Measurements from ENCODE around the gene COLGALT1. TPM values are rescaled to one million over a fixed set of nuclear protein-coding genes. Genes with fewer than 3 reads are reported as not detected.

The COLGALT1 gene
- total and polyA plus RNA-seq, 2 of the 8 experiments (the other 6 are each of a cell fraction or from before 2014, with no cell fraction given) = 44.7 to 58.1 TPM

DNA sequence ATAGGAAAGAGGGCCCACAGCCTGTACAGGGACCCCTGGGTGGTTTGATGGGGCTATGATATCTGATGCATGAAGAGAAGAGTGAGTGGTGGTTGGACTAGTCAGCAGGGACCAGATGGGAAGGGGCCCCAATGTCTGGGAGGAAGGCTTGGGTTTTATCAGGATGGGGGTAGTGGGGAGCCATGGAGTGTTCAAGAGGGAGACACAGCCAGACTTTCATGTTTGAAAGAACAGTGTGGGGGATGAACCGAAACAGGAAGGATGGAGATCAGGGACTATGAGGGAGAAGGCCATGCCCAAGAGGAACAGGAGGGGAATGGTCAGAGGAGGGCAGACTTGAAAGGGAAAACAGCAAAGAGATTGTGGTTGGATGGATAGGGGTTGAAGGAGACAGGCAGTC, 69.6 kb downstream of the COLGALT1 start:
- ChIA-PET CTCF (ENCODE audit: partially characterized antibody) (no interaction called here), POLR2A (ENCODE audit: partially characterized antibody) (no interaction called here)
- H2AK5ac ChIP-seq (ENCODE audit: low read depth, low read length) = no peak overlapping the region
- H2BK5ac ChIP-seq (ENCODE audit: low read depth, low read length) = no peak overlapping the region
- H3K79me2 ChIP-seq (ENCODE audit: control insufficient read depth in 1 of 2, insufficient read depth in 2 of 2, low read length in 2 of 2) = no peaks in the 10 kb centered on the region
- no peak overlapping the region for H2AFZ ChIP-seq (ENCODE audit: low read length)
- 73% methylated on average over 1 of the region's 1 CpG; no CpG with 5 or more reads in 1 of the 2 experiments for WGBS, 2 experiments (ENCODE audit: extremely low coverage in 1 of 2, insufficient coverage in 1 of 2, insufficient read length in 1 of 2, insufficient replicate concordance in 2 of 2, low coverage in 1 of 2, low lambda C conversion rate in 2 of 2, missing lambda C conversion rate in 1 of 2)
- peaks cover 2 to 22% (median 12%) of the 10 kb centered on the region in 4 experiments; a peak in 7 of 8 replicates for H3K36me3 ChIP-seq (ENCODE audit: control insufficient read depth in 2 of 4, insufficient read depth in 4 of 4, low read length in 3 of 4)
- H3K9me3 ChIP-seq (ENCODE audit: insufficient read depth in 2 of 2, low read depth in 1 of 2, low read length in 1 of 2) = no peaks in the 10 kb centered on the region; a peak in 1 of 4 replicates
- no peak overlapping the region for H3K4me2 ChIP-seq (ENCODE audit: insufficient read depth in 1 of 2, low read depth in 2 of 2, low read length in 2 of 2)
- no peak overlapping the region for H3K27ac ChIP-seq (ENCODE audit: low read depth, low read length)
- no peak overlapping the region for H3K4me3 ChIP-seq (ENCODE audit: extremely low read depth in 1 of 4, insufficient read depth in 2 of 4, low read depth in 3 of 4, low read length in 4 of 4)
- H3K14ac ChIP-seq (ENCODE audit: insufficient read length) = no peak overlapping the region
- no peak overlapping the region for H2BK15ac ChIP-seq (ENCODE audit: low read length)
- no peaks in the 10 kb centered on the region for H3K4me1 ChIP-seq (replicated peaks in 1 of 4; ENCODE audit: control insufficient read depth in 3 of 4, insufficient read depth in 4 of 4, low read length in 3 of 4)
- H2BK12ac ChIP-seq (ENCODE audit: low read depth, low read length) = no peak overlapping the region
- no peak overlapping the region for H4K5ac ChIP-seq (ENCODE audit: insufficient read length, low read depth, low read length)
- H3K23me2 ChIP-seq (ENCODE audit: low read depth, low read length) = peaks cover 19% of the 10 kb centered on the region; the same call in 1 of the 2 replicates
- H3K9ac ChIP-seq (replicated peaks in 1 of 4; ENCODE audit: extremely low read depth in 1 of 4, low read depth in 3 of 4, low read length in 3 of 4) = no peak overlapping the region
- H2BK120ac ChIP-seq (replicated peaks; ENCODE audit: low read depth, low read length) = no peak overlapping the region
- no peak overlapping the region for H2BK20ac ChIP-seq (ENCODE audit: low read length)
- H4K91ac ChIP-seq (replicated peaks; ENCODE audit: insufficient read length, low read length) = no peak overlapping the region
- no peaks in the 10 kb centered on the region for H3K27me3 ChIP-seq (replicated peaks in 1 of 4; ENCODE audit: control insufficient read depth in 3 of 4, extremely low read depth in 1 of 4, insufficient read depth in 3 of 4, low read length in 3 of 4)
- DNase-seq (ENCODE audit: low read depth in 1 of 2, low spot score in 2 of 2) (no peak), FAIRE-seq (no peak)
- H4K8ac ChIP-seq (ENCODE audit: extremely low read depth, insufficient read depth, low read length) = no peak overlapping the region
- no peak overlapping the region for H3K18ac ChIP-seq (ENCODE audit: extremely low read depth, low read length)
- no peaks in the 10 kb centered on the region; the same call in 1 of the 2 replicates for H3K79me1 ChIP-seq (ENCODE audit: low read depth, low read length)
- peaks cover 0 to 18% of the 10 kb centered on the region in 2 experiments for H4K20me1 ChIP-seq (replicated peaks in 1 of 2; ENCODE audit: control insufficient read depth in 1 of 2, insufficient read depth in 2 of 2, low read length in 2 of 2)
- no peak overlapping the region for H3K23ac ChIP-seq (ENCODE audit: insufficient read length)
- no peak overlapping the region for H3K4ac ChIP-seq (replicated peaks; ENCODE audit: insufficient read length, low read depth, low read length)
- H3K56ac ChIP-seq (replicated peaks; ENCODE audit: insufficient read length, low read depth, low read length) = peak overlapping the region; percentile 93
- no peak for TF ChIP-seq HDAC2 (IDR thresholded peaks at IDR 0.05; ENCODE audit: borderline replicate concordance in 1 of 2, low read depth in 2 of 2, low read length in 2 of 2)
- TF ChIP-seq RAD21 (IDR thresholded peaks at IDR 0.05 in 1 of 2, conservative IDR thresholded peaks at IDR 0.05 in 1 of 2; ENCODE audit: low read depth in 2 of 2, low read length in 2 of 2) = no peak
- no peak for TF ChIP-seq RXRA (IDR thresholded peaks at IDR 0.05; ENCODE audit: insufficient read depth, low read depth, low read length)
- TF ChIP-seq TAF1 (IDR thresholded peaks at IDR 0.05; ENCODE audit: low read depth, low read length) = no peak
- TF ChIP-seq CREB1 (IDR thresholded peaks at IDR 0.05) = no peak
- no peak for TF ChIP-seq MAFK (IDR thresholded peaks at IDR 0.05; ENCODE audit: low read depth, low read length)
